K562 (cell line): ENCODE measurements around the gene C6orf89. TPM values are rescaled to one million over a fixed set of nuclear protein-coding genes. Genes with fewer than 3 reads are reported as not detected.

Experiments used
- ARHGAP35 ChIP-seq: fragments of 450-650 bp; IDR thresholded peaks from 2 replicates; pipeline ENCODE4 v1.6.1; 2018; ENCODE audit not compliant: partially characterized antibody
- CHD2 ChIP-seq: IDR thresholded peaks from 2 replicates; pipeline ENCODE4 v1.6.1; 2011; ENCODE audit warnings: low read depth, low read length
- FOXJ3 ChIP-seq: sonication (generic); formaldehyde crosslinking; IDR thresholded peaks from 2 replicates; pipeline ENCODE4 v1.4.0; 2020; ENCODE audit warnings: mild to moderate bottlenecking, missing genetic modification reagents
- FOXK2 ChIP-seq, 2 experiments: fragments of 450-650 bp; IDR thresholded peaks in 1 of 2; conservative IDR thresholded peaks in 1 of 2; 2 replicates each; pipeline ENCODE4 v1.6.1; 2016; ENCODE audit warnings: low read depth in 2 of 2, mild to moderate bottlenecking in 1 of 2
- HDAC8 ChIP-seq: fragments of 450-650 bp; IDR thresholded peaks from 2 replicates; pipeline ENCODE4 v1.6.1; 2016; ENCODE audit warnings: mild to moderate bottlenecking, missing genetic modification characterization, moderate library complexity, missing compliant biosample characterization
- ILK ChIP-seq: fragments of 450-650 bp; IDR thresholded peaks from 2 replicates; pipeline ENCODE4 v1.6.1; 2016; ENCODE audit warnings: missing genetic modification characterization, low read depth, mild to moderate bottlenecking, missing compliant biosample characterization, moderate library complexity, borderline replicate concordance
- IRF9 ChIP-seq: fragments of 450-650 bp; IDR thresholded peaks from 2 replicates; pipeline ENCODE4 v1.6.1; 2016; ENCODE audit warnings: missing biosample characterization, missing genetic modification characterization
- MCM2 ChIP-seq: fragments of 450-650 bp; IDR thresholded peaks from 2 replicates; pipeline ENCODE4 v1.6.1; 2017; ENCODE audit warnings: low read depth, mild to moderate bottlenecking
- NFXL1 ChIP-seq: fragments of 450-650 bp; formaldehyde crosslinking; IDR thresholded peaks from 2 replicates; pipeline ENCODE4 v1.4.0; 2021; ENCODE audit warnings: mild to moderate bottlenecking
- RBBP5 ChIP-seq: fragments of 200-600 bp; sonication (generic); IDR thresholded peaks from 2 replicates; pipeline ENCODE4 v1.6.1; 2012; ENCODE audit warnings: borderline replicate concordance, mild to moderate bottlenecking, low read length, control low read depth, inconsistent platforms; ENCODE audit not compliant: insufficient read depth, poor library complexity, severe bottlenecking
- SMAD4 ChIP-seq: fragments of 250-450 bp; sonication (Bioruptor Pico); conservative IDR thresholded peaks from 2 replicates; pipeline ENCODE4 v1.8.0; 2021; ENCODE audit warnings: inconsistent platforms, mild to moderate bottlenecking, moderate library complexity
- TCFL5 ChIP-seq: fragments of 250-450 bp; sonication (Bioruptor Pico); conservative IDR thresholded peaks from 2 replicates; pipeline ENCODE4 v1.6.1; 2021; ENCODE audit warnings: mild to moderate bottlenecking, moderate library complexity, matching md5 sums
- TGIF2 ChIP-seq: sonication (generic); formaldehyde crosslinking; IDR thresholded peaks from 2 replicates; pipeline ENCODE4 v1.8.1; 2022; ENCODE audit warnings: mild to moderate bottlenecking, missing genetic modification reagents, moderate library complexity
- U2AF1 ChIP-seq: fragments of 200-400 bp; formaldehyde crosslinking; optimal IDR thresholded peaks from 2 replicates; pipeline ENCODE3; 2017; ENCODE audit warnings: mild to moderate bottlenecking, low read depth, low read length, moderate library complexity
- ZBTB33 ChIP-seq: sonication (generic); formaldehyde crosslinking; IDR thresholded peaks from 2 replicates; pipeline ENCODE4 v1.8.1; 2023; ENCODE audit warnings: mild to moderate bottlenecking, missing genetic modification reagents
- ZNF347 ChIP-seq: fragments of 450-650 bp; formaldehyde crosslinking; IDR thresholded peaks from 2 replicates; pipeline ENCODE4 v1.4.0; 2020; ENCODE audit warnings: low read depth, mild to moderate bottlenecking, moderate library complexity
- ZNF561 ChIP-seq: fragments of 450-650 bp; formaldehyde crosslinking; conservative IDR thresholded peaks from 2 replicates; pipeline ENCODE4 v1.4.0; 2020; ENCODE audit warnings: mild to moderate bottlenecking, moderate library complexity
- ZNF583 ChIP-seq: fragments of 250-450 bp; sonication (Bioruptor Pico); IDR thresholded peaks from 2 replicates; pipeline ENCODE4 v1.4.0; 2020
- polyA plus RNA-seq, 8 experiments: library from polyadenylated mRNA; depleted of rRNA in 4 of 8; stranded (reverse) in 5 of 8; unstranded in 3 of 8; fragments of >200 nt; fragmentation: Nextera tagmentation in 2 of 8; fragmentation: Illumina TruSeq in 1 of 8; extraction: Ambion mirVana in 2 of 8; extraction: Trizol in 1 of 8; gene quantifications; 2 replicates each; pipeline versions ENCODE4 v1.2.1 to v1.2.3, GENCODE V29; 2011 to 2014; ENCODE audit warnings: inconsistent platforms in 1 of 8, missing spikeins in 1 of 8
- total RNA-seq, 7 experiments: library from RNA; depleted of rRNA in 6 of 7; stranded (reverse); fragments of >200 nt in 6 of 7; fragmentation: Illumina TruSeq in 2 of 7; extraction: Trizol in 2 of 7; gene quantifications; 2 replicates each; pipeline versions ENCODE4 v1.2.1 to v1.2.3, GENCODE V29; 2011 to 2021; ENCODE audit warnings: low replicate concordance in 1 of 7
- TF ChIP-seq, protein P1 (sequence below): IDR thresholded peaks from 2 replicates; pipeline ENCODE4 v1.6.1; 2011; ENCODE audit not compliant: insufficient read length; ENCODE audit errors: extremely low read depth
- TF ChIP-seq, protein P2 (sequence below): fragments of 250-450 bp; sonication (Bioruptor Pico); IDR thresholded peaks from 2 replicates; pipeline ENCODE4 v1.5.0; 2021
- TF ChIP-seq, protein P3 (sequence below): fragments of 200-800 bp; sonication (Bioruptor generic); IDR thresholded peaks from 2 replicates; pipeline ENCODE4 v1.6.1; 2017; ENCODE audit warnings: missing genetic modification characterization, missing compliant biosample characterization
- TF ChIP-seq, protein P4 (sequence below): fragments of 450-650 bp; formaldehyde crosslinking; IDR thresholded peaks from 2 replicates; pipeline ENCODE4 v1.4.0; 2020; ENCODE audit warnings: mild to moderate bottlenecking, moderate library complexity

Gene C6orf89
- total and polyA plus RNA-seq, 9 of the 15 experiments (the other 6 are each of a cell fraction or from before 2014, with no cell fraction given): 35.2 to 111 (median 58.5) TPM

- TF ChIP-seq ARHGAP35 (no peak), FOXJ3 (CRISPR knock-in tag) (no peak), ZNF561 (CRISPR knock-in tag) (no peak; the same call in 1 of the 2 replicates), ZNF347 (CRISPR knock-in tag) (peak; percentile 38; the same call in 1 of the 2 replicates), MCM2 (no peak), TCFL5 (CRISPR knock-in tag) (peak; percentile 85), ZBTB33 (CRISPR knock-in tag) (0 out of 2 replicates have a peak, but pooled peaks have one; percentile 17), ZNF583 (CRISPR knock-in tag) (peak; percentile 93), ILK (tag) (peak; percentile 86; the same call in 1 of the 2 replicates), IRF9 (tag) (peak; percentile 94), FOXK2 (conservative IDR thresholded peaks at IDR 0.05 in 1 of 2, IDR thresholded peaks at IDR 0.05 in 1 of 2; ENCODE audit: low read depth in 2 of 2) (no peak), NFXL1 (CRISPR knock-in tag) (peak; percentile 85; the same call in 1 of the 2 replicates), CHD2 (no peak), TGIF2 (no peak), SMAD4 (CRISPR knock-in tag) (peak; percentile 97), RBBP5 (no peak), U2AF1 (no peak), HDAC8 (tag) (peak; percentile 95)
- TF ChIP-seq, protein P1, sequence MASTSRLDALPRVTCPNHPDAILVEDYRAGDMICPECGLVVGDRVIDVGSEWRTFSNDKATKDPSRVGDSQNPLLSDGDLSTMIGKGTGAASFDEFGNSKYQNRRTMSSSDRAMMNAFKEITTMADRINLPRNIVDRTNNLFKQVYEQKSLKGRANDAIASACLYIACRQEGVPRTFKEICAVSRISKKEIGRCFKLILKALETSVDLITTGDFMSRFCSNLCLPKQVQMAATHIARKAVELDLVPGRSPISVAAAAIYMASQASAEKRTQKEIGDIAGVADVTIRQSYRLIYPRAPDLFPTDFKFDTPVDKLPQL: no peak
- TF ChIP-seq, protein P2, sequence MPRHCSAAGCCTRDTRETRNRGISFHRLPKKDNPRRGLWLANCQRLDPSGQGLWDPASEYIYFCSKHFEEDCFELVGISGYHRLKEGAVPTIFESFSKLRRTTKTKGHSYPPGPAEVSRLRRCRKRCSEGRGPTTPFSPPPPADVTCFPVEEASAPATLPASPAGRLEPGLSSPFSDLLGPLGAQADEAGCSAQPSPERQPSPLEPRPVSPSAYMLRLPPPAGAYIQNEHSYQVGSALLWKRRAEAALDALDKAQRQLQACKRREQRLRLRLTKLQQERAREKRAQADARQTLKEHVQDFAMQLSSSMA (CRISPR knock-in tag): no peak
- TF ChIP-seq, protein P3, sequence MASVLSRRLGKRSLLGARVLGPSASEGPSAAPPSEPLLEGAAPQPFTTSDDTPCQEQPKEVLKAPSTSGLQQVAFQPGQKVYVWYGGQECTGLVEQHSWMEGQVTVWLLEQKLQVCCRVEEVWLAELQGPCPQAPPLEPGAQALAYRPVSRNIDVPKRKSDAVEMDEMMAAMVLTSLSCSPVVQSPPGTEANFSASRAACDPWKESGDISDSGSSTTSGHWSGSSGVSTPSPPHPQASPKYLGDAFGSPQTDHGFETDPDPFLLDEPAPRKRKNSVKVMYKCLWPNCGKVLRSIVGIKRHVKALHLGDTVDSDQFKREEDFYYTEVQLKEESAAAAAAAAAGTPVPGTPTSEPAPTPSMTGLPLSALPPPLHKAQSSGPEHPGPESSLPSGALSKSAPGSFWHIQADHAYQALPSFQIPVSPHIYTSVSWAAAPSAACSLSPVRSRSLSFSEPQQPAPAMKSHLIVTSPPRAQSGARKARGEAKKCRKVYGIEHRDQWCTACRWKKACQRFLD (CRISPR knock-in tag): peak; percentile 88
- TF ChIP-seq, protein P4, sequence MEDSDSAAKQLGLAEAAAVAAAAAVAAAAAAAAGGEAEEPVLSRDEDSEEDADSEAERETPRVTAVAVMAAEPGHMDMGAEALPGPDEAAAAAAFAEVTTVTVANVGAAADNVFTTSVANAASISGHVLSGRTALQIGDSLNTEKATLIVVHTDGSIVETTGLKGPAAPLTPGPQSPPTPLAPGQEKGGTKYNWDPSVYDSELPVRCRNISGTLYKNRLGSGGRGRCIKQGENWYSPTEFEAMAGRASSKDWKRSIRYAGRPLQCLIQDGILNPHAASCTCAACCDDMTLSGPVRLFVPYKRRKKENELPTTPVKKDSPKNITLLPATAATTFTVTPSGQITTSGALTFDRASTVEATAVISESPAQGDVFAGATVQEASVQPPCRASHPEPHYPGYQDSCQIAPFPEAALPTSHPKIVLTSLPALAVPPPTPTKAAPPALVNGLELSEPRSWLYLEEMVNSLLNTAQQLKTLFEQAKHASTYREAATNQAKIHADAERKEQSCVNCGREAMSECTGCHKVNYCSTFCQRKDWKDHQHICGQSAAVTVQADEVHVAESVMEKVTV (CRISPR knock-in tag): no peak
Observed at GRCh38 chr6:36884610-36885009, 1.1 kb upstream of the C6orf89 start (continued).
